ENCODE data around the gene PIPOX.

The PIPOX gene

DNA sequence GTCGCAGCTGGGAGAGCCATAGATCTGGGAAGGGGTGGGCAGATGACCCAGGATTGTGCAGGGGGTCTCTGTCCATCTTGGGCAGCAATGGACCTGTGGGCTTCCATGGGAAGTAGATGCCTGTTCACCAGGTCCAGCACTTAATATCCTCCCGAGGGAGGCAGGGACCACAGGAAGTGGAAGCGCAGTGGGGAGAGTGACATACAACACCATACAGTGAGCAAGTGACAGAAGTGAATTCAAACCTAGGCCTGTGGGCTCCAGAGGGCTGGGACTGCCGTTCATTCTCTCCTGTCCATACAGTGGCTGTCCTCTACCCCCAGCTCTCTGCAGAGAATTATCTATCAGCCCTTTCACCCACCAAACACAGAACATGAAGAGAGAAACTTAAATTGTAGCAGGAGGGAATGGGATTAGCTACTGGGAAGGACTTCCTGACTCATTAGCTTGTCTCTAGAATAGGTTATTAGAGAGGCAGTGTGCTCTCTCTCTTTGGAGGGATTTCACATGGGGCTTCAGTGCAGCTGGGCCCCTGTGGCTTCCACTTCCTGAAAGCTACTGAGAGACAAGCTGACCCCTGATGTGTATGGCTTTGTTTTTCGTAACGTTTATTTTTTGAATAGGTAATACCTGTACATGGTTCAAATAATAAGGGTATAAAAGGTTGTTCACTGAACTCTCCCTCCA lies 24.0 kb upstream of the PIPOX start:
- H3K27me3 ChIP-seq (ENCODE audit: insufficient read depth, poor library complexity, severe bottlenecking): peaks cover 4% of the 10 kb centered on the region
- no peak for DNase-seq (ENCODE audit: low read depth in 1 of 2, low spot score in 1 of 2)
- H3K4me3 ChIP-seq (replicated peaks; ENCODE audit: insufficient read depth, low read length): no peak overlapping the region

DNA sequence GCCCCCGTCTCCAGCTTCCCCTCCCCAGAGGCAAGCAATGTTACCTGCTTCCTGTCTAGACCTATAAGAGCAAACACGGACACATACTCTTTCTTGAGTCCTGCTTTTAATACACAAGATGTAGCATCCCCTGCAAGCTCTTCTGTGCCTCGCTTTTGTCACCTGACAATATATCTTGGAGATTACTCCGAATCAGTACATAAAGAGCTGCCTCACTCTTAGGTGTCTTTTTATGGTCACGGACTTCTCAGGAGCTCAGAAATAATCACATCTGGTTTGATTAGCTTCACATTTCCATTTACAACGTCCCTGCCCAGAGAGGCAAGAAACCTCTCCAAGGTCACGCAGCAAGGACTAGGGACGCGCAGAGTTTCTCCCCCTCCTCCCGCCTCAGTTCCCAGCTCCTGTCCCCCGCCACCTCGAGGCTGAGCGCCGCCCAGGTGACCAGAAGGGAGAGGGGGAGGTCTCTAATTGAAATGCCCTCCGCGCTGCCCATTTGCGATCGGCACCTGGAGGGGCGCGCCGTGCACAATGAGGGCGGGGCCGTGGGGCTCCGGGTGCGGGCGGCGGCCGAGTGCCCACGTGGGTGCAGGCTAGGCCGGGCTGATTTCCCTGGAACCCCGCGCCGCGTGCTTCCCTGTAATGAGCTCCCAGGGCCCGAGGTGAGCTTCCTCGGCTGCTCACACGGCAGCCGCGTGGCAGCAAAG lies 23.3 kb upstream of the PIPOX start:
- TF ChIP-seq, protein P1, sequence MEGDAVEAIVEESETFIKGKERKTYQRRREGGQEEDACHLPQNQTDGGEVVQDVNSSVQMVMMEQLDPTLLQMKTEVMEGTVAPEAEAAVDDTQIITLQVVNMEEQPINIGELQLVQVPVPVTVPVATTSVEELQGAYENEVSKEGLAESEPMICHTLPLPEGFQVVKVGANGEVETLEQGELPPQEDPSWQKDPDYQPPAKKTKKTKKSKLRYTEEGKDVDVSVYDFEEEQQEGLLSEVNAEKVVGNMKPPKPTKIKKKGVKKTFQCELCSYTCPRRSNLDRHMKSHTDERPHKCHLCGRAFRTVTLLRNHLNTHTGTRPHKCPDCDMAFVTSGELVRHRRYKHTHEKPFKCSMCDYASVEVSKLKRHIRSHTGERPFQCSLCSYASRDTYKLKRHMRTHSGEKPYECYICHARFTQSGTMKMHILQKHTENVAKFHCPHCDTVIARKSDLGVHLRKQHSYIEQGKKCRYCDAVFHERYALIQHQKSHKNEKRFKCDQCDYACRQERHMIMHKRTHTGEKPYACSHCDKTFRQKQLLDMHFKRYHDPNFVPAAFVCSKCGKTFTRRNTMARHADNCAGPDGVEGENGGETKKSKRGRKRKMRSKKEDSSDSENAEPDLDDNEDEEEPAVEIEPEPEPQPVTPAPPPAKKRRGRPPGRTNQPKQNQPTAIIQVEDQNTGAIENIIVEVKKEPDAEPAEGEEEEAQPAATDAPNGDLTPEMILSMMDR (IDR thresholded peaks at IDR 0.05; ENCODE audit: insufficient read depth, low read length): no peak
- H3K4me3 ChIP-seq (replicated peaks; ENCODE audit: insufficient read depth, low read length): no peak overlapping the region
- DNase-seq (ENCODE audit: low read depth in 1 of 2, low spot score in 1 of 2): no peak
- peaks cover 4% of the 10 kb centered on the region for H3K27me3 ChIP-seq (ENCODE audit: insufficient read depth, poor library complexity, severe bottlenecking)
- H3K27ac ChIP-seq (replicated peaks): no peak overlapping the region

More for the DNA sequence above, 24.0 kb upstream of the PIPOX start:
- TF ChIP-seq, protein P2, sequence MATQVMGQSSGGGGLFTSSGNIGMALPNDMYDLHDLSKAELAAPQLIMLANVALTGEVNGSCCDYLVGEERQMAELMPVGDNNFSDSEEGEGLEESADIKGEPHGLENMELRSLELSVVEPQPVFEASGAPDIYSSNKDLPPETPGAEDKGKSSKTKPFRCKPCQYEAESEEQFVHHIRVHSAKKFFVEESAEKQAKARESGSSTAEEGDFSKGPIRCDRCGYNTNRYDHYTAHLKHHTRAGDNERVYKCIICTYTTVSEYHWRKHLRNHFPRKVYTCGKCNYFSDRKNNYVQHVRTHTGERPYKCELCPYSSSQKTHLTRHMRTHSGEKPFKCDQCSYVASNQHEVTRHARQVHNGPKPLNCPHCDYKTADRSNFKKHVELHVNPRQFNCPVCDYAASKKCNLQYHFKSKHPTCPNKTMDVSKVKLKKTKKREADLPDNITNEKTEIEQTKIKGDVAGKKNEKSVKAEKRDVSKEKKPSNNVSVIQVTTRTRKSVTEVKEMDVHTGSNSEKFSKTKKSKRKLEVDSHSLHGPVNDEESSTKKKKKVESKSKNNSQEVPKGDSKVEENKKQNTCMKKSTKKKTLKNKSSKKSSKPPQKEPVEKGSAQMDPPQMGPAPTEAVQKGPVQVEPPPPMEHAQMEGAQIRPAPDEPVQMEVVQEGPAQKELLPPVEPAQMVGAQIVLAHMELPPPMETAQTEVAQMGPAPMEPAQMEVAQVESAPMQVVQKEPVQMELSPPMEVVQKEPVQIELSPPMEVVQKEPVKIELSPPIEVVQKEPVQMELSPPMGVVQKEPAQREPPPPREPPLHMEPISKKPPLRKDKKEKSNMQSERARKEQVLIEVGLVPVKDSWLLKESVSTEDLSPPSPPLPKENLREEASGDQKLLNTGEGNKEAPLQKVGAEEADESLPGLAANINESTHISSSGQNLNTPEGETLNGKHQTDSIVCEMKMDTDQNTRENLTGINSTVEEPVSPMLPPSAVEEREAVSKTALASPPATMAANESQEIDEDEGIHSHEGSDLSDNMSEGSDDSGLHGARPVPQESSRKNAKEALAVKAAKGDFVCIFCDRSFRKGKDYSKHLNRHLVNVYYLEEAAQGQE (IDR thresholded peaks at IDR 0.05; ENCODE audit: insufficient replicate concordance, low read depth): no peak
- TF ChIP-seq, protein P1 (IDR thresholded peaks at IDR 0.05; ENCODE audit: insufficient read depth, low read length): no peak
- 0 out of 2 replicates have a peak, but pooled peaks have one; percentile 31 for TF ChIP-seq GABPA (IDR thresholded peaks at IDR 0.05; ENCODE audit: low read depth)
- no peak for TF ChIP-seq POLR2AphosphoS5 (IDR thresholded peaks at IDR 0.05; ENCODE audit: low read depth)
- TF ChIP-seq SPI1 (IDR thresholded peaks at IDR 0.05; ENCODE audit: borderline replicate concordance, low read depth): peak; percentile 20; the same call in 1 of the 2 replicates
- H3K27ac ChIP-seq (replicated peaks): no peak overlapping the region

DNA sequence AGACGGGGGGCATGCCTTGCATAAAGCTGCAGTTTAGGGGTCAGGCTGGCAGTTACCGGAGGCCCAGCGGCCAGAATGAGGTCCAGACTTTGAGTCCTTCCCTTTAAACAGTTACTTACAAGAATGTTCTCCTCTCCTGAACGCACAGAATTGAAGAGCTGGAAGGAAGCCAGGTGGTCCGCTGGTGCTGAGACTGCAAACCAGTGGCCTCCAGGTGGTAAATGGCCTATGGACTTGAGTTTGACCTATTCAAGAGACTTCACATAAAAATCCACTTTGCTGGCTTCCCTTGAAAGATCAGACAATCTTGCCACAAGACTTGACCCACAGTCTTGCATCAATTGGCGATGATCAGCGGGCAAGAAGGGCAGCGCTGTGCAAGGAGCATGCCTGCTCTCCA lies 22.4 kb upstream of the PIPOX start:
- Histone ChIP-seq H3K4me3 (replicated peaks; ENCODE audit: insufficient read depth, low read length) (no peak overlapping the region), H3K27ac (replicated peaks) (no peak overlapping the region), H3K27me3 (ENCODE audit: insufficient read depth, poor library complexity, severe bottlenecking) (peaks cover 4% of the 10 kb centered on the region)
- TF ChIP-seq, protein P2 (IDR thresholded peaks at IDR 0.05; ENCODE audit: insufficient replicate concordance, low read depth): no peak
- TF ChIP-seq POLR2AphosphoS5 (IDR thresholded peaks at IDR 0.05; ENCODE audit: low read depth): no peak
- no peak for TF ChIP-seq SPI1 (IDR thresholded peaks at IDR 0.05; ENCODE audit: borderline replicate concordance, low read depth)
- TF ChIP-seq, protein P1 (IDR thresholded peaks at IDR 0.05; ENCODE audit: insufficient read depth, low read length): no peak
- no peak for TF ChIP-seq GABPA (IDR thresholded peaks at IDR 0.05; ENCODE audit: low read depth)
- DNase-seq (ENCODE audit: low read depth in 1 of 2, low spot score in 1 of 2): no peak

All from HL-60 (cell line).